Gastroesophageal sphincter (tissue), 3 donors: ENCODE data around the gene NKAIN1.

ENCODE experiments used
- POLR2A ChIP-seq, 2 donors: fragments of 450-650 bp; IDR thresholded peaks; one replicate each; pipeline ENCODE4 v1.6.1; 2017; ENCODE audit warnings: antibody characterized with exemption in 2 of 2, mild to moderate bottlenecking in 2 of 2, moderate library complexity in 1 of 2
- POLR2AphosphoS5 ChIP-seq: sonication (generic); formaldehyde crosslinking; IDR thresholded peaks from one replicate; pipeline ENCODE4 v1.6.1; 2017; ENCODE audit warnings: antibody characterized with exemption
- TF ChIP-seq, protein P1 (sequence below), 4 experiments: fragments of 200-600 bp in 2 of 4; fragments of 450-650 bp in 2 of 4; sonication (generic) in 1 of 4; IDR thresholded peaks; one replicate each; pipeline ENCODE4 v1.5.1; 2017 to 2019; ENCODE audit warnings: antibody characterized with exemption in 4 of 4, mild to moderate bottlenecking in 2 of 4, moderate library complexity in 2 of 4

DNA sequence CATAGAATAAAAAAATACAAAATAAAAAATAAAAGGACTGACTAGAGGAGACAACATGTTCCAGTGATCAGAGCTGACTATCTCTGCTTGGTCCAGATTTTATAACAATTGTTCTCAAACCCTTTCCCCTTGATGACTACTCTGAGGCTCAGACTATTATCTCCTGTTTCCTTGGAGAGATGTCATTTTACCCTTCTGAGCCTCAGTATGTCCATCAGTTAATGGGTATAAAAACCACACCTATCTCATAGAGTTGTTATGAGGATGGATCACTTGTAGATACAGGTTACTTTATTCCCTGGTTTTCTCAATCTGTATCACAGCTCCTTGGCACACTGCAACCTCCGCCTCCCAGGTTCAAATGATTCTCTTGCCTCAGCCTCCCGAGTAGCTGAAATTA lies 7.0 kb downstream of the NKAIN1 start:
- TF ChIP-seq POLR2A (IDR thresholded peaks at IDR 0.05) (no peak), POLR2AphosphoS5 (no peak)
- TF ChIP-seq, protein P1, sequence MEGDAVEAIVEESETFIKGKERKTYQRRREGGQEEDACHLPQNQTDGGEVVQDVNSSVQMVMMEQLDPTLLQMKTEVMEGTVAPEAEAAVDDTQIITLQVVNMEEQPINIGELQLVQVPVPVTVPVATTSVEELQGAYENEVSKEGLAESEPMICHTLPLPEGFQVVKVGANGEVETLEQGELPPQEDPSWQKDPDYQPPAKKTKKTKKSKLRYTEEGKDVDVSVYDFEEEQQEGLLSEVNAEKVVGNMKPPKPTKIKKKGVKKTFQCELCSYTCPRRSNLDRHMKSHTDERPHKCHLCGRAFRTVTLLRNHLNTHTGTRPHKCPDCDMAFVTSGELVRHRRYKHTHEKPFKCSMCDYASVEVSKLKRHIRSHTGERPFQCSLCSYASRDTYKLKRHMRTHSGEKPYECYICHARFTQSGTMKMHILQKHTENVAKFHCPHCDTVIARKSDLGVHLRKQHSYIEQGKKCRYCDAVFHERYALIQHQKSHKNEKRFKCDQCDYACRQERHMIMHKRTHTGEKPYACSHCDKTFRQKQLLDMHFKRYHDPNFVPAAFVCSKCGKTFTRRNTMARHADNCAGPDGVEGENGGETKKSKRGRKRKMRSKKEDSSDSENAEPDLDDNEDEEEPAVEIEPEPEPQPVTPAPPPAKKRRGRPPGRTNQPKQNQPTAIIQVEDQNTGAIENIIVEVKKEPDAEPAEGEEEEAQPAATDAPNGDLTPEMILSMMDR (IDR thresholded peaks at IDR 0.05) = no peak
